ENCODE results near the gene COPS4.

COPS4 gene

GRCh38 chr4:83112678-83113428 lies 77.9 kb downstream of the COPS4 start:
- TF ChIP-seq REST (IDR thresholded peaks at IDR 0.05; ENCODE audit: insufficient read depth in 1 of 2, low read depth in 2 of 2, low read length in 2 of 2) (no peak), TAF1 (IDR thresholded peaks at IDR 0.05; ENCODE audit: borderline replicate concordance, insufficient read depth, low read length) (no peak), SIN3A (IDR thresholded peaks at IDR 0.05; ENCODE audit: borderline replicate concordance, insufficient read depth, low read length) (no peak), POLR2AphosphoS5 (IDR thresholded peaks at IDR 0.05; ENCODE audit: low read depth, low read length) (no peak), FOXP2 (optimal IDR thresholded peaks at IDR 0.05; ENCODE audit: borderline replicate concordance, extremely low read depth, extremely low read length, insufficient read depth) (no peak)

- TF ChIP-seq SIN3A (IDR thresholded peaks at IDR 0.05; ENCODE audit: borderline replicate concordance, insufficient read depth, low read length) (no peak), FOXP2 (optimal IDR thresholded peaks at IDR 0.05; ENCODE audit: borderline replicate concordance, extremely low read depth, extremely low read length, insufficient read depth) (no peak), TAF1 (IDR thresholded peaks at IDR 0.05; ENCODE audit: borderline replicate concordance, insufficient read depth, low read length) (no peak), POLR2AphosphoS5 (IDR thresholded peaks at IDR 0.05; ENCODE audit: low read depth, low read length) (no peak), REST (IDR thresholded peaks at IDR 0.05; ENCODE audit: insufficient read depth in 1 of 2, low read depth in 2 of 2, low read length in 2 of 2) (no peak)
Observed at GRCh38 chr4:83113429-83113786, 78.4 kb downstream of the COPS4 start.

GRCh38 chr4:83114576-83114975 lies 79.6 kb downstream of the COPS4 start, which contains the start of gene PLAC8:
TSS of gene PLAC8 (minus strand) at chr4:83114729. CDS start at chr4:83107921, 6,808 bp downstream.
- no peak for TF ChIP-seq FOXP2 (optimal IDR thresholded peaks at IDR 0.05; ENCODE audit: borderline replicate concordance, extremely low read depth, extremely low read length, insufficient read depth)

- no peak for TF ChIP-seq REST (IDR thresholded peaks at IDR 0.05; ENCODE audit: insufficient read depth in 1 of 2, low read depth in 2 of 2, low read length in 2 of 2)
- TF ChIP-seq FOXP2 (optimal IDR thresholded peaks at IDR 0.05; ENCODE audit: borderline replicate concordance, extremely low read depth, extremely low read length, insufficient read depth): no peak
- no peak for TF ChIP-seq POLR2AphosphoS5 (IDR thresholded peaks at IDR 0.05; ENCODE audit: low read depth, low read length)
- no peak for TF ChIP-seq TAF1 (IDR thresholded peaks at IDR 0.05; ENCODE audit: borderline replicate concordance, insufficient read depth, low read length)
- no peak for TF ChIP-seq SIN3A (IDR thresholded peaks at IDR 0.05; ENCODE audit: borderline replicate concordance, insufficient read depth, low read length)
Observed at GRCh38 chr4:83115000-83115399, 80.0 kb downstream of the COPS4 start.

- TF ChIP-seq REST (IDR thresholded peaks at IDR 0.05; ENCODE audit: insufficient read depth in 1 of 2, low read depth in 2 of 2, low read length in 2 of 2) (no peak), FOXP2 (optimal IDR thresholded peaks at IDR 0.05; ENCODE audit: borderline replicate concordance, extremely low read depth, extremely low read length, insufficient read depth) (no peak), POLR2AphosphoS5 (IDR thresholded peaks at IDR 0.05; ENCODE audit: low read depth, low read length) (no peak), TAF1 (IDR thresholded peaks at IDR 0.05; ENCODE audit: borderline replicate concordance, insufficient read depth, low read length) (no peak), SIN3A (IDR thresholded peaks at IDR 0.05; ENCODE audit: borderline replicate concordance, insufficient read depth, low read length) (no peak)
Observed at GRCh38 chr4:83115656-83116285, 80.8 kb downstream of the COPS4 start.
